ENCODE data around the gene KRT78. TPM values are rescaled to one million over a fixed set of nuclear protein-coding genes. Genes with fewer than 3 reads are reported as not detected.
"Not testable (repeated sequence)": the region's sequence is repeated elsewhere in the genome, so short reads cannot be mapped to it uniquely, and the experiment has no call there.

KRT78 gene
- total RNA-seq, 1 experiment from 2014 or later, result not detected

DNA sequence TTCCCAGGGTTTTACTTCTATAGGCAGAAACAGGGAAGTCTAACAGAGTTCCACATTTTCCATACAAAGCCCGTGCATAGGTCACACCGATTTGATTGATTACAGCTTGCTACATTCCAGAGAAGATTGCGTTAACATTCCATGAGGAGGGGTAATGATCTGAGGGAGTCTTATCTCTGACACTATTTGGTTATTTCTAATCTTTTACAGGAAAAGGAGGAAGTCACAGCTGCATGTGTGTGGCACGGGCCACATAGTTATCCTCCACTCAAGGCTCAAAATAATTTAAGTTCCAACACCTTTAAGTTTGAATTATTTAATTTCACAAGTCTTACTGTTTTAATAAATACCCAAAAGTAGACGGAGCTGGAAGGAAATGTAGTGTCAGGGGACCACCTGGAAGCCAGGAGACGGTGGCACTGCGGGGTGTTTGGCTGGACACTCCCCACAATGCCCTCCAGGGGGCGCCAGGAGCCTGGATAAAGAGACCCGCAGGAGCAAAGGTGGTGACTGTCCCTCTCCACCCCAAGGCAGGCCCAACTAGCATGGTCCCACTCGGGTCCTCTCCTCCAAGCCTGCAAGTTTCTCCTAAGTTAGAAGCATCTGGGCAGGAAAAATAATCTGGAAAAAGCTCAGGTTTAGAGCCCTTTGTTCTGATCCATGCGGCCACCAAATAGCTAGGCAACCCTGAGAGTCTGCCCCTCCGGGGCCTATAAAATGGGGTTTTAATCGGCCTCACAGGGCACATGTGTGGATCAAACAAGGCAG is 35.9 kb upstream of the KRT78 start:
- DNase-seq (ENCODE audit: unreplicated experiment), result peak; percentile 77
- intact Hi-C loops (cut with micrococcal nuclease), result loop anchor here (1.0 kb wide), 3 partner anchors 68 to 97 kb away; no protein-coding TSS in a partner anchor
- no peak overlapping the region for H3K4me3 Mint-ChIP-seq (ENCODE audit: unreplicated experiment)
- BruUV-seq (replicated peaks), result no TSS peak
- POLR2A ChIA-PET, result interaction anchor here (0.6 to 2.0 kb wide), 11 partner anchors 19 to 740 kb away, joined by 3 to 23 read pairs (median 4); partner anchors contain the start of genes EIF4B and KRT8
- H3K27ac Mint-ChIP-seq (ENCODE audit: low read depth, unreplicated experiment), result no peak overlapping the region
- no peaks in the 10 kb centered on the region for H3K9me3 Mint-ChIP-seq (ENCODE audit: unreplicated experiment)
- TF ChIP-seq, protein P1, sequence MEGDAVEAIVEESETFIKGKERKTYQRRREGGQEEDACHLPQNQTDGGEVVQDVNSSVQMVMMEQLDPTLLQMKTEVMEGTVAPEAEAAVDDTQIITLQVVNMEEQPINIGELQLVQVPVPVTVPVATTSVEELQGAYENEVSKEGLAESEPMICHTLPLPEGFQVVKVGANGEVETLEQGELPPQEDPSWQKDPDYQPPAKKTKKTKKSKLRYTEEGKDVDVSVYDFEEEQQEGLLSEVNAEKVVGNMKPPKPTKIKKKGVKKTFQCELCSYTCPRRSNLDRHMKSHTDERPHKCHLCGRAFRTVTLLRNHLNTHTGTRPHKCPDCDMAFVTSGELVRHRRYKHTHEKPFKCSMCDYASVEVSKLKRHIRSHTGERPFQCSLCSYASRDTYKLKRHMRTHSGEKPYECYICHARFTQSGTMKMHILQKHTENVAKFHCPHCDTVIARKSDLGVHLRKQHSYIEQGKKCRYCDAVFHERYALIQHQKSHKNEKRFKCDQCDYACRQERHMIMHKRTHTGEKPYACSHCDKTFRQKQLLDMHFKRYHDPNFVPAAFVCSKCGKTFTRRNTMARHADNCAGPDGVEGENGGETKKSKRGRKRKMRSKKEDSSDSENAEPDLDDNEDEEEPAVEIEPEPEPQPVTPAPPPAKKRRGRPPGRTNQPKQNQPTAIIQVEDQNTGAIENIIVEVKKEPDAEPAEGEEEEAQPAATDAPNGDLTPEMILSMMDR (IDR thresholded peaks at IDR 0.05; ENCODE audit: unreplicated experiment), result peak; percentile 93
- no peaks in the 10 kb centered on the region for H3K36me3 Mint-ChIP-seq (ENCODE audit: insufficient read depth, unreplicated experiment)
- H3K4me1 Mint-ChIP-seq (ENCODE audit: insufficient read depth, unreplicated experiment), result peaks cover 4% of the 10 kb centered on the region
- CTCF ChIA-PET, result interaction anchor here (0.5 to 24.3 kb wide), 78 partner anchors 8 to 858 kb away, joined by 3 to 747 read pairs (median 4); partner anchors contain the start of genes KRT18, KRT5, KRT8 and KRT84
- no peaks in the 10 kb centered on the region for H3K27me3 Mint-ChIP-seq (ENCODE audit: insufficient read depth, unreplicated experiment)

DNA sequence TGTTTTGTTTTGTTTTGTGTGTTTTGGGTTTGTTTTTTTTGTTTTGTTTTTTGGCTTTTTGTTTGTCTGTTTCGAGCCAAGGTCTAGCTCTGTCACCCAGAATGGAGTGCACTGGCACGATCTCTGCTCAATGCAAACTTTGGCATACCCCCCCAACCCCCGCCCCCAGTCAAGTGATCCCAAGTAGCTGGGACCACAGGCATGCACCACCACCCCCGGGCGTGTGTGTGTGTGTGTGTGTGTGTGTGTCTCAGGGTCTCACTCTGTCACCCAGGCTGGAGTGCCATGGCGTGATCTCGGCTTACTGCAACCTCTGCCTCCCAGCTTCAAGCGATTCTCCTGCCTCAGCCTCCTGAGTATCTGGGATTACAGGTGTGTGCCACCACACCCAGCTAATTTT is 31.7 kb upstream of the KRT78 start:
- not testable (repeated sequence) for BruUV-seq (replicated peaks); H3K27ac Mint-ChIP-seq (ENCODE audit: low read depth, unreplicated experiment); H3K4me3 Mint-ChIP-seq (ENCODE audit: unreplicated experiment); H3K27me3 Mint-ChIP-seq (ENCODE audit: insufficient read depth, unreplicated experiment); H3K36me3 Mint-ChIP-seq (ENCODE audit: insufficient read depth, unreplicated experiment); H3K9me3 Mint-ChIP-seq (ENCODE audit: unreplicated experiment); DNase-seq (ENCODE audit: unreplicated experiment)
- intact Hi-C loops (cut with micrococcal nuclease), result loop anchor here (1.0 kb wide), 3 partner anchors 297 to 723 kb away; no protein-coding TSS in a partner anchor
- ChIA-PET CTCF (interaction anchor here (0.6 to 24.3 kb wide), 65 partner anchors 8 to 1327 kb away, joined by 3 to 747 read pairs (median 5); partner anchors contain the start of genes KRT5, KRT6A, KRT74 and KRT8), POLR2A (interaction anchor here (1.7 to 17.0 kb wide), 5 partner anchors 298 to 733 kb away, joined by 17 to 675 read pairs (median 141); partner anchors contain the start of genes KRT5 and KRT6A)
- H3K4me1 Mint-ChIP-seq (ENCODE audit: insufficient read depth, unreplicated experiment), result peaks cover 40% of the 10 kb centered on the region

DNA sequence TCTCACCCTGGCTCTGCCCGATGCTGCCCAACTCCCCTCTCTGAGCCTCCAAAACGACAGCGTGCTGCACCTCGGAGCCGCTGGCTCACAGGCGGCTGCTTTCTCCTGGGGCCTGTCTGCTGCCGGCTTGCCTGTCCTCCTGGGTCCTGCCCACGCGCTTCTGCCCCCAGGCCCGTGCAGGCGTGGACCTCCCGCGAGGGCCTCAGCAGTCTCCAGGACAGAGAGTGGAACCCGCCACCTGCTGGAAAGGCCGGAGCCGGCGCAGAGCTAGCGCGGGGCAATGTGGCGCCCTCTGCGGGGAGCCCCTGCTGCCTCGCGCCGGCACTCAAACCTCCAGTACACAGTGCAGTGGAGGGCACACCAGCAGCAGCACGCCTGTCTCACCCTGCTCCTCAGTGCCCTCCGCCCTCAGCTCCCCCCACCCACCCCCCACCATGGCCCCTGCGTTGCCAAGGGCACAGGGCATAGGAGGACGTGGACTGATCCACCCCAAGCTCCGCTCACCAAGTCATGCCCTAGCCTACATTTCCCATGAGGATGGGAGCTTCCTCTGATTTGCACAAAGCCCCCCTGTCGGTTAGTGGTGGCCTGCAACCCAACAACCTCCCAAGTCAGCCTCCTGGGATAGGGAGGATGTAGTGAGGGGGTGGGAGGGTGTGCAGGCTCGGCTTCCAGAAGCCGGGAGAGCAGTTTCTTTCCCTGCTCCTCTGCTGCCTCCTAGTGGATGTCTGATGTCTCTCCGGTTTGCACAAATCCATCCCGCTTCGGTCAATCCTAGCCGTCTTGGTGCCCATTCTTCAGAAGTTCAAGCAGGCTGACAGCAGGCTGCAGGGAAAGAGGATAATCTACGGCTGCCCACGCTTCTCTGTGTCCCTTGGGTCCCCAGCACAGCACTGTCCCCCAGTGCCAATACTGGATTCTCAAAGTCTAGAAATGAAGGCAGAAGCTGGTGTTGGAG is 30.9 kb upstream of the KRT78 start:
- no peaks in the 10 kb centered on the region for H3K9me3 Mint-ChIP-seq (ENCODE audit: unreplicated experiment)
- peak overlapping the region; percentile 48 for H3K4me3 Mint-ChIP-seq (ENCODE audit: unreplicated experiment)
- ChIA-PET CTCF (interaction anchor here (0.5 to 24.3 kb wide), 87 partner anchors 9 to 902 kb away, joined by 3 to 747 read pairs (median 4); partner anchors contain the start of genes KRT5, KRT6A, KRT73 and KRT74), POLR2A (interaction anchor here (0.6 to 17.0 kb wide), 11 partner anchors 9 to 808 kb away, joined by 3 to 675 read pairs (median 6); partner anchors contain the start of genes KRT5 and KRT6A)
- H3K27ac Mint-ChIP-seq (ENCODE audit: low read depth, unreplicated experiment), result no peak overlapping the region
- peaks cover 48% of the 10 kb centered on the region for H3K4me1 Mint-ChIP-seq (ENCODE audit: insufficient read depth, unreplicated experiment)
- no TSS peak for BruUV-seq (replicated peaks)
- intact Hi-C loops (cut with micrococcal nuclease), result loop anchor here (1.0 to 10.0 kb wide), 7 partner anchors 296 to 740 kb away; no protein-coding TSS in a partner anchor
- no peaks in the 10 kb centered on the region for H3K36me3 Mint-ChIP-seq (ENCODE audit: insufficient read depth, unreplicated experiment)
- DNase-seq (ENCODE audit: unreplicated experiment), result peak; percentile 94
- H3K27me3 Mint-ChIP-seq (ENCODE audit: insufficient read depth, unreplicated experiment), result no peaks in the 10 kb centered on the region
- TF ChIP-seq, protein P1 (IDR thresholded peaks at IDR 0.05; ENCODE audit: unreplicated experiment), result peak; percentile 89

Measured in MCF 10A (cell line).